GM21825 (cell line): Measurements from ENCODE around the gene LRP1B.

ENCODE experiments used
- ATAC-seq: cut with Tn5 transposase; IDR thresholded peaks from one replicate; pipeline ENCODE4 v1.9.1; 2021; ENCODE audit warnings: mild to moderate bottlenecking, moderate library complexity; ENCODE audit not compliant: unreplicated experiment

LRP1B gene

DNA sequence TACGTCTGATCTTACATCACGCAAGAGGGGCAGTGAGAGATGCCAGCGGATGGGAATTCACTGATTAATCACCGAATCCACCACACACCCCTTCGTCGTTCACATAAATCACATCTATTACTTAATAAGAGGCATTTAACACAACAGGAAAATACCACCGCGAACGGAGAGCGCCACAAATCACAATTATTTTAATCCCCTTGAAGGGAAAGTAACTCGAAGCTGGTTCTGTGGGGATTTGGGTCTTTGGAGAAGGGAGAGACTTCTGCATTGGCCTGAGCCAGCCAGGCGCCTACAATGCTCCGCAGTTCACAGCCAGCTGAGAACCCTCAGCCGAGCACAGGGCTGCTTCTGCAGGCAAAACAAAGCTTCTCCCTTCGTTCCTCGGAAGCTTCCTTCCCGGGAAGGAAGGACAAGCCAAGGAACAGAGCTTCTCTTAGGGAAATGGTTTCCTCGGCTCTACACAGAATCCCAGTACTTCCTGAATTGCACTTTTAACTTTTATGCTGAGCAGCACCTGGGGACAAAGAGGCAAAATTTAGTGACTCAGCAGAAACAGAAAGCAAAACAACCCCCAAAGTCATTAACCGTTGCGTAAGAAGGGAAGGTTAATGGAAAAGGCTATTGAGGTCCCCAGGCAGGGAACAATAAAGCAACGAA lies at the start of gene LRP1B:
LRP1B (minus strand) TSS at position 7 of the 660 bp plus-strand sequence. CDS start 287 bp downstream, outside the sequence.
- ATAC-seq = no peak

- ATAC-seq = no peak
Observed at GRCh38 chr2:142179686-142180085, 48.9 kb upstream of the LRP1B start.

DNA sequence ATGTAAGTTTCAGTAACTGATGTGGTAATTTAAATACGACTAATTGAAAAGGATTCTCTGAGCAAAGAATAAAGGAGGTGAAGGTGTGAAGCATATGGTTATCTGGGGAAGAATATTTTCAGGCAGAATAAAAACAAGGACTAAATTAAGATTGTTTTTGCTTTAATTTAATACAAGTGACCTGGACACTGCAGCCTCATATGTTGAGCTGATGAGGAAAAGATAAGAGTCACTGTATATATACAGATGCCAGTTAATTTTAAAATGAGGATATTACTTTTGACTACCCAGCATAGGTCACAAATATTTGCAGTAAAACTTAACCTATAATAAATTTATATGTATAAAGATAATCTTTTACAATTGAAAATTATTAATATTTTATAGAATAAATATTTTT lies 47.8 kb upstream of the LRP1B start:
- no peak for ATAC-seq

GRCh38 chr2:142176941-142177340 lies 46.1 kb upstream of the LRP1B start:
- no peak for ATAC-seq

DNA sequence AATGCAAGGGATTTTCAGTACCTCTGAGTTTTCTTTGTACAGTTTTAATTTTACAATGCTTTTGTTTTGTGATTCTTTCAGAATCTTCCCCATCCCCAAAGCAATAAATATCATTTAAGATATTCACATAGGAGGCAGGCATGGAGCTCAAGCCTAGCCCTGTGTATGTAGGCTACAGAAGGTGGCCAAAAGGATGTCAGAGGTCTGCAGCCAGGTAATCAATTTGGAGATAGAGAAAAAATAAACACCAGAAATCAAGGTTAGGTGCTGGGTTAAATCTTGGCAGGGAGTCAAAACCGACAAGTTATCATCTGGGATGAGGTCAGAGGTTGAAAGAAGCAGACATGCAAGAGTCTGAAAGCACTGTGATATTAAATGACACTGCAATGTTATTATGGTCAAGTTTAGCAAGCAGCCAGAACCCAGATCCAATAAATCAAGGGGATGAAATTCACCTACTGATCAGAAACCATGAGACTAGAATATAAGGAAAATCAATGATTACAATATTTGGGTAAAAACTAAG lies 45.1 kb upstream of the LRP1B start:
- ATAC-seq = no peak

DNA sequence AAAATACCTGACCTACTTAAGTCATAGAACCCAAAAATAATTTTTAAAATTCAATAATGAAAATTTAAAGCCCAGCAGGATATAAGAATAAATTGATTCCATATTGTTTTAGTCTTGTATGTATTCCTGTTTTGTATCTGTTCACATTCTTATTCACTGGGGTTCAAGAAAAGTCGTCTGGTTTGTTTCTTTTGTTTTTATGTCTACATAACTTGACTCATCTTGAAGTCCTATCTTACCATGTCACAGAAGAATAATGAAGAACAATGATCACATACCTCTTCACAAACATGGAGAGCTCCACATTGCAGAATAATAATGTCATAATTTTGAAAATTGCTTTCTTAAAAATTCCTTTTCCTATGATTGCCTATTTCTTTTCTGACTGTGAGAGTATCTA lies 43.4 kb upstream of the LRP1B start:
- no peak for ATAC-seq

- no peak for ATAC-seq
Observed at GRCh38 chr2:142170847-142171246, 40.0 kb upstream of the LRP1B start.

GRCh38 chr2:142165790-142166189 lies 35.0 kb upstream of the LRP1B start:
- peak; percentile 99 for ATAC-seq

DNA sequence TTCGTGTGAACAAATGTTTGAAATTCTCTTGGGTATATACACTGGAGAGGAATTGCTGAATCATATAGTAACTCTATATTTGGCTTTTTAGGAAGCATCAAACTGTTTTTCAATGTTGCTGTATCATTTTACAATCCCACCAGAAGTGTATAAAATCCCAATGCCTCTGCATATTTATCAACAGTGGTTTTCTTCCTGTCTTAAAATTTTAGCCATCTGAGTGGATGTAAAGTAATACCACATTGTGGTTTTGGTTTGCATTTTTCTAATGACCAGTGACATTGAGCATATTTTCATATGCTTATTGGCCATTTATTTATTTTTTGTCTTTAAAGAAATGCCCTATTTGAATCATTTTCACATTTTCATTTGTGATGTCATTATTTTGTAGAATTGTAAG lies 22.8 kb upstream of the LRP1B start:
- no peak for ATAC-seq

GRCh38 chr2:142150453-142150852 lies 19.6 kb upstream of the LRP1B start:
- no peak for ATAC-seq

DNA sequence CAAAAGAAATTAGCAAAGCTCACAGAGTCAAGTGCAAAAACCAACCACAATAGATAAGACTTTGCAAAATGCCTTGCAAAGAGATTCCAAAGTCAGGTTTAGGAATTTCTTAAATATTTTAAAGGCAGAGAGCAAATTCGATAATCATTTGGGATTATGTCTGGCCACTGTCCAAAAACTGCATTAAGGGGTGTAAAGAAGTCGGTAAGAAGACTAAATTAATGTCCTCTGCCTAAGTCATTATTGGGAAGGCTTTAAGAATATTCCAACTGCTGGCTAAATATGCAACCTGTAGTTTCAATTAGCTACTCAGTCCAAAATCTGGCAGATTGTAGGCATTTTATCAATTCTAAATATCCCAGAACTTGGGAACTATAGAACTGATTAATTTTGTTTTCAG lies 13.7 kb upstream of the LRP1B start:
- ATAC-seq = no peak

GRCh38 chr2:142142595-142142994 lies 11.8 kb upstream of the LRP1B start:
- ATAC-seq = no peak

DNA sequence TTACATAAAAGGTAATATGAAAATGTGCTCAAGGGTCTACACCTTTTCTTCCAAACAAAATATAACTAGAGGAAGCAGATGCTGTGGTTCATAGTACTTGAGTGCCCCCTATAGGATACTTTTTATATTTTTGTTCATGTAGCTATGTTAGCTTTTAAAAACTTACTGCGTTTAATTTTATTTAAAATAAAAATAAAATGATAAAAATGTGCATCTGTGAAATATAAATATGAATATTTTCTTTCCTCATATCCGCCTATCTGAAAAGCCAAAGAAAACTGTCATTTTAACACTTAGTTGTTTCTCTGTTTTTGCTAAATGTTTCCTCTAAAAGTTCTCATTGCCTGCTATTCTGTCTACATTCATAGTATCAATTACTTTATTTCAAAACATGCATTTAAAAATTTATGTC lies 9.6 kb upstream of the LRP1B start:
- ATAC-seq = no peak

GRCh38 chr2:142139384-142139783 lies 8.6 kb upstream of the LRP1B start:
- ATAC-seq = no peak

GRCh38 chr2:142136571-142136970 lies 5.8 kb upstream of the LRP1B start:
- no peak for ATAC-seq

DNA sequence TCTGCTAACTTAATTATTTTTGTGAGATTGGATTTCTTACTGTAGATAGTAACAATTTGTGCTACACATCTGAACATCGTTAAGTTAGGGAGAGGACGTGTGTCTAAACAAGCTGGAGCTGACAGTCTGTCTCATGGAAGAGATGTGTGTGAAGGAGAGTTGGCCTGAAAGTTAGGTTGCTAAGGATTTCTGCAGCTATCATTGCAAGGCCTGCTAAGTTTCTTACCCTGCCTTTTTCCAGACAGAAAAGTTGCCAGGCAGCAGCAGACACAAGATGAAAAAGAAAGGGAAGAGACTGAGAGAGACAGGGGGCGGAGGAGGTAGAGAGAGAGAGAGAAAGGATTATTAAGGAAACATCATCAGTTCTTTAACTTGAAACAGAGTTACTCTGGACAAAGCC lies 4.1 kb upstream of the LRP1B start:
- ATAC-seq = no peak

GRCh38 chr2:142130111-142131009 lies 456 bp downstream of the LRP1B start:
- no peak for ATAC-seq

- no peak for ATAC-seq
Observed at GRCh38 chr2:142128105-142128504, 2.7 kb downstream of the LRP1B start.

GRCh38 chr2:142127248-142127647 lies 3.6 kb downstream of the LRP1B start:
- no peak for ATAC-seq

DNA sequence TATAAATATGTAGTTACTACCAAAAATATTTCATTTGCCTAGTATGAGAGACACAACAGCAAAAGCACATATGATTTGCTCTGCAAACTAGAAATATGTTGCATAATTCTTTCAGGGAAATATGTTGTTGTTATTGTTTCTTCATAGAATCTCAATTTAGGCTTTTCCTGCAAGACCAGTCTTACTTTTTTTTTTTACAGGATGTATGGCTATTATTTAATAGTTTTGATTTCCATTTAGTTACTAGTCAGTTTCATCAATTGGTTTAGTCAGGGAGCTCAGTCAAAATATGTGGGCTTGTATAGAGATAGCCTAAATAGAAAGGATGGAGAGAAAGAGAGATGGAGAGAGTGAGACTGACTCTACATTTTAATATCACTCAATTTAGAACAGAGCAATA lies 6.1 kb downstream of the LRP1B start:
- ATAC-seq = no peak

GRCh38 chr2:142119347-142119746 lies 11.5 kb downstream of the LRP1B start:
- ATAC-seq = no peak

DNA sequence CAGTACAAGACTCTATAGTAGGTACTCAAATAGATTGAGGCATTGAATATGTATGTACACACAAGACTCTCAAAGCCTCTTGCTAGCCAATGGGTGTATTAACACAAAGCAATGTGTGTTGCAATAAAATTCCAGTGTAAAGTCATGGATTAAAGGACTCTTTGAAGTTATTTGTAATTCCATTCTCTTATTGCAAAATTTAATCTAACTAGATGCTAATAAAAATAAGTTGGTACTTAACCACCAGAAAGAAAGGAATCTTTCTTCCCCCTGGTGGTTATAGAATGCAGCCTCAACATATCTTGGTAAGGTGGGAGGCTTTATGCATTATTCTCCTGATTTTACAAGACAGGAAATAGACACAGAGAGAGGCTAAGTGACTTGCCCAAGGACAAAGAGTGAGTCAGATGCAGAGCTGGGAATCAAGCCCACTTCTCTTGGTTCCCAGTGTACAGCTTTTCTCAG lies 18.0 kb downstream of the LRP1B start:
- ATAC-seq = no peak
